ENCODE measurements around the gene TKTL2. TPM values are rescaled to one million over a fixed set of nuclear protein-coding genes. Genes with fewer than 3 reads are reported as not detected.

The TKTL2 gene
- total and polyA plus RNA-seq, 2 experiments from 2014 or later = 0.07 TPM; not detected in 1

DNA sequence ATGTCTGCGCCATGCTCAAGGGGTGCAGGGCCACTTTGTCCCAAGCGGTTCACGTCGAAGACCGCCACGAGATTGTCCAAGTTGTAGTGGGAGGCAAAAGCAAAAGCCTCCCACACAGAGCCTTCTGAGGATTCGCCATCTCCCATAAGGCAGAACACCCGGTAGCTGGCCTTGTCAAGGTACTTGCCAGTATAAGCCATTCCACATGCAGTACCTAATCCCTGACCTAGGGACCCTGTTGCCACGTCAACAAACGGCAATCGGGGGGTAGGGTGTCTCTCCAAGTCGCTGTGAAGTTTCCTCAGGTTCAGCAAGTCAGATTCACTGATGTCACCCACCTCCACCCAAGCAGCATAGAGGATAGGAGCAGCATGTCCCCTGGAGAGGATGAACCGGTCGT is 424 bp downstream of the TKTL2 start:
- Histone ChIP-seq H3K27me3 (ENCODE audit: insufficient read depth) (no peaks in the 10 kb centered on the region), H2AFZ (0 out of 2 replicates have a peak overlapping the region, but pooled peaks have one; percentile 38), H3K36me3 (ENCODE audit: insufficient read depth) (no peaks in the 10 kb centered on the region), H3K4me2 (no peak overlapping the region), H3K4me3 (no peak overlapping the region), H3F3A (replicated peaks; ENCODE audit: low read depth) (no peaks in the 10 kb centered on the region), H3K9me2 (ENCODE audit: insufficient read depth) (no peaks in the 10 kb centered on the region), H3K4me1 (ENCODE audit: insufficient read depth) (no peaks in the 10 kb centered on the region), H3K27ac (ENCODE audit: low read depth) (no peak overlapping the region), H3K79me2 (replicated peaks; ENCODE audit: insufficient read depth) (no peaks in the 10 kb centered on the region), H4K20me1 (replicated peaks; ENCODE audit: insufficient read depth) (no peaks in the 10 kb centered on the region)
- Mint-ChIP-seq H3K27ac (no peak overlapping the region), H3K27me3 (ENCODE audit: insufficient read depth, low read depth, poor library complexity) (no peaks in the 10 kb centered on the region), H3K9me3 (no peaks in the 10 kb centered on the region), H3K36me3 (ENCODE audit: low read depth) (no peaks in the 10 kb centered on the region), H3K4me1 (no peaks in the 10 kb centered on the region), H3K4me3 (no peak overlapping the region)
- DNase-seq (ENCODE audit: low spot score) = peak; percentile 18
- no peak; the same call in 2 of the 3 replicates for ATAC-seq
- TF ChIP-seq, protein P1, sequence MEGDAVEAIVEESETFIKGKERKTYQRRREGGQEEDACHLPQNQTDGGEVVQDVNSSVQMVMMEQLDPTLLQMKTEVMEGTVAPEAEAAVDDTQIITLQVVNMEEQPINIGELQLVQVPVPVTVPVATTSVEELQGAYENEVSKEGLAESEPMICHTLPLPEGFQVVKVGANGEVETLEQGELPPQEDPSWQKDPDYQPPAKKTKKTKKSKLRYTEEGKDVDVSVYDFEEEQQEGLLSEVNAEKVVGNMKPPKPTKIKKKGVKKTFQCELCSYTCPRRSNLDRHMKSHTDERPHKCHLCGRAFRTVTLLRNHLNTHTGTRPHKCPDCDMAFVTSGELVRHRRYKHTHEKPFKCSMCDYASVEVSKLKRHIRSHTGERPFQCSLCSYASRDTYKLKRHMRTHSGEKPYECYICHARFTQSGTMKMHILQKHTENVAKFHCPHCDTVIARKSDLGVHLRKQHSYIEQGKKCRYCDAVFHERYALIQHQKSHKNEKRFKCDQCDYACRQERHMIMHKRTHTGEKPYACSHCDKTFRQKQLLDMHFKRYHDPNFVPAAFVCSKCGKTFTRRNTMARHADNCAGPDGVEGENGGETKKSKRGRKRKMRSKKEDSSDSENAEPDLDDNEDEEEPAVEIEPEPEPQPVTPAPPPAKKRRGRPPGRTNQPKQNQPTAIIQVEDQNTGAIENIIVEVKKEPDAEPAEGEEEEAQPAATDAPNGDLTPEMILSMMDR (conservative IDR thresholded peaks at IDR 0.05; ENCODE audit: low read depth in 2 of 2) = no peak
- TF ChIP-seq ZNF114 (CRISPR knock-in tag; IDR thresholded peaks at IDR 0.05) (no peak), EZH2phosphoT487 (IDR thresholded peaks at IDR 0.05; ENCODE audit: unreplicated experiment) (no peak), POLR2AphosphoS5 (IDR thresholded peaks at IDR 0.05; ENCODE audit: low read depth) (no peak), STAT1 (IDR thresholded peaks at IDR 0.05; ENCODE audit: unreplicated experiment) (no peak), JUNB (IDR thresholded peaks at IDR 0.05; ENCODE audit: unreplicated experiment) (no peak), EZH2 (IDR thresholded peaks at IDR 0.05; ENCODE audit: low read depth, unreplicated experiment) (no peak)
- TF ChIP-seq, protein P2, sequence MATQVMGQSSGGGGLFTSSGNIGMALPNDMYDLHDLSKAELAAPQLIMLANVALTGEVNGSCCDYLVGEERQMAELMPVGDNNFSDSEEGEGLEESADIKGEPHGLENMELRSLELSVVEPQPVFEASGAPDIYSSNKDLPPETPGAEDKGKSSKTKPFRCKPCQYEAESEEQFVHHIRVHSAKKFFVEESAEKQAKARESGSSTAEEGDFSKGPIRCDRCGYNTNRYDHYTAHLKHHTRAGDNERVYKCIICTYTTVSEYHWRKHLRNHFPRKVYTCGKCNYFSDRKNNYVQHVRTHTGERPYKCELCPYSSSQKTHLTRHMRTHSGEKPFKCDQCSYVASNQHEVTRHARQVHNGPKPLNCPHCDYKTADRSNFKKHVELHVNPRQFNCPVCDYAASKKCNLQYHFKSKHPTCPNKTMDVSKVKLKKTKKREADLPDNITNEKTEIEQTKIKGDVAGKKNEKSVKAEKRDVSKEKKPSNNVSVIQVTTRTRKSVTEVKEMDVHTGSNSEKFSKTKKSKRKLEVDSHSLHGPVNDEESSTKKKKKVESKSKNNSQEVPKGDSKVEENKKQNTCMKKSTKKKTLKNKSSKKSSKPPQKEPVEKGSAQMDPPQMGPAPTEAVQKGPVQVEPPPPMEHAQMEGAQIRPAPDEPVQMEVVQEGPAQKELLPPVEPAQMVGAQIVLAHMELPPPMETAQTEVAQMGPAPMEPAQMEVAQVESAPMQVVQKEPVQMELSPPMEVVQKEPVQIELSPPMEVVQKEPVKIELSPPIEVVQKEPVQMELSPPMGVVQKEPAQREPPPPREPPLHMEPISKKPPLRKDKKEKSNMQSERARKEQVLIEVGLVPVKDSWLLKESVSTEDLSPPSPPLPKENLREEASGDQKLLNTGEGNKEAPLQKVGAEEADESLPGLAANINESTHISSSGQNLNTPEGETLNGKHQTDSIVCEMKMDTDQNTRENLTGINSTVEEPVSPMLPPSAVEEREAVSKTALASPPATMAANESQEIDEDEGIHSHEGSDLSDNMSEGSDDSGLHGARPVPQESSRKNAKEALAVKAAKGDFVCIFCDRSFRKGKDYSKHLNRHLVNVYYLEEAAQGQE (IDR thresholded peaks at IDR 0.05; ENCODE audit: unreplicated experiment) = no peak

DNA sequence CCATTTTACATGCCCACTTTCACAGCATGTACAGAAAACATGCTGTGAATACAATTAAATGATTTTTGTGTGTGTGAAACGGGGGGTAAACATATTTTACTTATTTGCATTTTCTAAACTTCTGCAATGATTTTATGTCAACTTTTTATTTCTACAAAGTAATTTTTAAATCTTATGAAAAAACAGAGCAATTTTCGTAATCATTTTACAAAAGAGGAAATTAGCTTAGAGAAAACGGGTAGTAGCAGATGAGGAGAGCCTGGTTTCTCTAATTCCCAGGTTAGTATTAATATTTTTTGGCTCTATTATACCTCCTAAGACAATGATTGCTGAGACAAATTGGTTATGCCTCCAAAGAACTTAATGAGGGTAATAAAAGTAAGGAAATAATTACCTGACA is 3.2 kb downstream of the TKTL2 start:
- Histone ChIP-seq H3K36me3 (ENCODE audit: insufficient read depth) (no peaks in the 10 kb centered on the region), H3K27ac (ENCODE audit: low read depth) (no peak overlapping the region), H3K4me3 (no peak overlapping the region), H3F3A (replicated peaks; ENCODE audit: low read depth) (no peaks in the 10 kb centered on the region), H3K27me3 (ENCODE audit: insufficient read depth) (no peaks in the 10 kb centered on the region), H3K4me1 (ENCODE audit: insufficient read depth) (no peaks in the 10 kb centered on the region), H3K4me2 (no peak overlapping the region), H2AFZ (no peak overlapping the region), H4K20me1 (replicated peaks; ENCODE audit: insufficient read depth) (no peaks in the 10 kb centered on the region), H3K79me2 (replicated peaks; ENCODE audit: insufficient read depth) (no peaks in the 10 kb centered on the region), H3K9me2 (ENCODE audit: insufficient read depth) (no peaks in the 10 kb centered on the region)
- Mint-ChIP-seq H3K27me3 (ENCODE audit: insufficient read depth, low read depth, poor library complexity) (no peaks in the 10 kb centered on the region), H3K36me3 (ENCODE audit: low read depth) (no peaks in the 10 kb centered on the region), H3K27ac (no peak overlapping the region), H3K4me1 (no peaks in the 10 kb centered on the region), H3K9me3 (no peaks in the 10 kb centered on the region), H3K4me3 (no peak overlapping the region)
- no peak for ATAC-seq
- DNase-seq (ENCODE audit: low spot score) = no peak
- no peak for TF ChIP-seq ZNF331 (CRISPR knock-in tag; IDR thresholded peaks at IDR 0.05; ENCODE audit: low read depth)
- no peak for TF ChIP-seq NANOG (IDR thresholded peaks at IDR 0.05; ENCODE audit: borderline replicate concordance)
- TF ChIP-seq, protein P2 (IDR thresholded peaks at IDR 0.05; ENCODE audit: unreplicated experiment) = no peak
